ENCODE results near the gene CAVIN2.

DNA sequence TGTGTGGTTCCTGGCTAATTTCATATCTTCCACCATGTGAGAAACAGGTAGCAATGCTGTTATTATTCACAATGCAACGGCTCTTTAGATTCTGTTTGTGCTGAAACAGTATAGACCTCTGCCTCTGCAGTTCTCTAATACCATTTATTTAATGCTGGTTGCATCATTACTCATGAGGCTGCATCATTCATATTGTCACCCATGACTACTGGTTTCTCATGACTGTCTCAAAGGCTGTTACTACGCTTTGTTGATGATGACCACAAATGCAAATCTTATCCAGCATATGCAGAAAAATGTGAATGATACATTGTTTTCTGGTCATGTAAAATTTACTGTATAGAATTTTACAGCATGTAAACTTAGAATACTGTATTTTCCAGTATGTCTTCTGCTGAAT, 22.5 kb downstream of the CAVIN2 start:
- TF ChIP-seq CTCF (IDR thresholded peaks at IDR 0.05) (no peak), POLR2A (IDR thresholded peaks at IDR 0.05) (no peak), EP300 (IDR thresholded peaks at IDR 0.05) (no peak)
